Endodermal cell (in vitro differentiated cells): ENCODE data around the gene CCDC80. TPM values are rescaled to one million over a fixed set of nuclear protein-coding genes. Genes with fewer than 3 reads are reported as not detected.
A peak's percentile ranks its signal among the peaks of the same experiment; 100 is the strongest.

Experiments
- DNase-seq: peaks from one replicate; pipeline ENCODE4 v3.0.0-alpha.2; 2017
- H3K27ac ChIP-seq: 2 replicates; pipeline ENCODE4 v1.5.1; 2013; ENCODE audit warnings: mild to moderate bottlenecking, low read depth, low read length, moderate library complexity
- H3K27me3 ChIP-seq: 2 replicates; pipeline ENCODE4 v1.6.1; 2013; ENCODE audit warnings: mild to moderate bottlenecking, low read length, moderate library complexity; ENCODE audit not compliant: insufficient read depth, control insufficient read depth, poor library complexity, severe bottlenecking
- H3K36me3 ChIP-seq: 2 replicates; pipeline ENCODE4 v1.7.0; 2013; ENCODE audit warnings: mild to moderate bottlenecking, low read length, moderate library complexity; ENCODE audit not compliant: control insufficient read depth, insufficient read depth
- H3K4me1 ChIP-seq: one replicate; pipeline ENCODE4 v1.7.0; 2013; ENCODE audit warnings: low read length; ENCODE audit not compliant: control insufficient read depth, insufficient read depth
- H3K4me3 ChIP-seq: 2 replicates; pipeline ENCODE4 v1.5.1; 2013; ENCODE audit warnings: mild to moderate bottlenecking, low read length, moderate library complexity
- H3K9ac ChIP-seq: 2 replicates; pipeline ENCODE4 v1.6.1; 2013; ENCODE audit warnings: mild to moderate bottlenecking, low read length, moderate library complexity; ENCODE audit not compliant: poor library complexity, severe bottlenecking; ENCODE audit errors: extremely low read depth
- H3K9me3 ChIP-seq: 2 replicates; pipeline ENCODE4 v1.6.1; 2013; ENCODE audit warnings: mild to moderate bottlenecking, low read length, moderate library complexity; ENCODE audit not compliant: control insufficient read depth
- H3K27ac Mint-ChIP-seq: 2 replicates; pipeline ENCODE4 v1.8.0; 2020; ENCODE audit warnings: mixed read lengths
- H3K27me3 Mint-ChIP-seq: 2 replicates; pipeline ENCODE4 v1.8.0; 2021; ENCODE audit warnings: mild to moderate bottlenecking, mixed read lengths; ENCODE audit not compliant: insufficient read depth
- H3K36me3 Mint-ChIP-seq: 2 replicates; pipeline ENCODE4 v1.8.0; 2020; ENCODE audit warnings: low read depth, mixed read lengths
- H3K4me1 Mint-ChIP-seq: 2 replicates; pipeline ENCODE4 v1.8.0; 2020; ENCODE audit warnings: mixed read lengths
- H3K4me3 Mint-ChIP-seq: 2 replicates; pipeline ENCODE4 v1.8.0; 2020; ENCODE audit warnings: mild to moderate bottlenecking, moderate library complexity, mixed read lengths
- H3K9me3 Mint-ChIP-seq: 2 replicates; pipeline ENCODE4 v1.8.0; 2020; ENCODE audit warnings: mild to moderate bottlenecking, mixed read lengths
- CTCF ChIP-seq: fragments of 200-600 bp; sonication (generic); conservative IDR thresholded peaks from 2 replicates; pipeline ENCODE4 v1.5.0; 2021; ENCODE audit warnings: antibody characterized with exemption, mild to moderate bottlenecking
- WGBS, 2 experiments: methylation state at CpG; one replicate each; pipeline versions ENCODE4 v1.1.5 to v1.1.7; 2013; ENCODE audit warnings: missing lambda C conversion rate in 2 of 2, mixed read lengths in 1 of 2; ENCODE audit not compliant: insufficient coverage in 1 of 2, insufficient read length in 1 of 2; 5-methylcytosine and 5-hydroxymethylcytosine counted together
- total RNA-seq, 2 donors: library from RNA; stranded (reverse); fragmentation: NEBNext Ultra II Directional in 1 of 2; extraction: Animal tissue kit (Norgen Biotek cat#: 25700) in 1 of 2; gene quantifications; 2 replicates in 1 of 2; 3 replicates in 1 of 2; pipeline ENCODE4 v1.2.1, GENCODE V29; 2021

CCDC80 gene
- total RNA-seq, 2 donors from 2014 or later: 4.6 to 31.5 TPM

GRCh38 chr3:112611752-112612515, 29.0 kb downstream of the CCDC80 start:
- peaks cover 8% of the 10 kb centered on the region for H3K4me1 Mint-ChIP-seq
- DNase-seq: no peak
- H3K9ac ChIP-seq: no peak overlapping the region

DNA sequence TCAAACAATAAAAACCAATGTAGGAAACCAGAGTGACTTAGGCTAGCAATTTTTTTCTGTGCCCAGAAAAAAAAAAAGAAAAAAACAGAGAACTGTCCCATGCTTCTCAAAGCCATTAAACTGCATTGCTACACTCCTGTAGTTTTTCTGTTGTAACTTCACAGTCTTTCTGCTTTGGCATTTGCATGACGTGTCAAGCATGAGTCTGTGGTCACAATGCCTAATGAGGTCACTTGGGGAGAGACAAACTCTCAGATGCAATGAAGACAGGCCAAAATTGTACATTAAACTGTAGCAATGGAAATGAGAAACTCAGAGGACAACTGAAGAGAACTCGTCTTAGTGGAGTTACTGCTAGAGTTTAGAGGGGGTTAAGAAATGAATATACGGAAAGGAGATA, 30.8 kb downstream of the CCDC80 start:
- H3K9me3 Mint-ChIP-seq: no peaks in the 10 kb centered on the region
- Histone ChIP-seq H3K4me3 (no peak overlapping the region), H3K27me3 (no peaks in the 10 kb centered on the region), H3K27ac (peak overlapping the region; percentile 30), H3K36me3 (no peaks in the 10 kb centered on the region), H3K4me1 (no peaks in the 10 kb centered on the region), H3K9ac (no peak overlapping the region), H3K9me3 (no peaks in the 10 kb centered on the region)
- H3K27ac Mint-ChIP-seq: no peak overlapping the region
- TF ChIP-seq CTCF: no peak
- H3K4me3 Mint-ChIP-seq: no peak overlapping the region
- peaks cover 2% of the 10 kb centered on the region for H3K4me1 Mint-ChIP-seq
- 88 to 90% methylated on average over 3 of the region's 3 CpGs for WGBS, 2 experiments
- H3K36me3 Mint-ChIP-seq: no peaks in the 10 kb centered on the region
- no peaks in the 10 kb centered on the region for H3K27me3 Mint-ChIP-seq
- DNase-seq: no peak

More at GRCh38 chr3:112611752-112612515, 29.0 kb downstream of the CCDC80 start:
- no peak for TF ChIP-seq CTCF
- H3K27ac Mint-ChIP-seq: no peak overlapping the region
- H3K9me3 Mint-ChIP-seq: no peaks in the 10 kb centered on the region
- Histone ChIP-seq H3K36me3 (no peaks in the 10 kb centered on the region), H3K27me3 (no peaks in the 10 kb centered on the region), H3K9me3 (no peaks in the 10 kb centered on the region), H3K4me3 (no peak overlapping the region), H3K4me1 (no peaks in the 10 kb centered on the region), H3K27ac (no peak overlapping the region)
- no peaks in the 10 kb centered on the region for H3K36me3 Mint-ChIP-seq
- no peak overlapping the region for H3K4me3 Mint-ChIP-seq
- no peaks in the 10 kb centered on the region for H3K27me3 Mint-ChIP-seq
- 91 to 100% methylated on average over 2 to 3 of the region's 5 CpGs for WGBS, 2 experiments

GRCh38 chr3:112607863-112608262, 33.1 kb downstream of the CCDC80 start:
- Histone ChIP-seq H3K9me3 (no peaks in the 10 kb centered on the region), H3K36me3 (no peaks in the 10 kb centered on the region), H3K4me1 (no peaks in the 10 kb centered on the region), H3K4me3 (no peak overlapping the region), H3K27ac (peak overlapping the region; percentile 77), H3K9ac (no peak overlapping the region), H3K27me3 (no peaks in the 10 kb centered on the region)
- no peak for TF ChIP-seq CTCF
- no peak for DNase-seq
- Mint-ChIP-seq H3K27ac (no peak overlapping the region), H3K27me3 (no peaks in the 10 kb centered on the region), H3K36me3 (no peaks in the 10 kb centered on the region), H3K4me1 (peaks cover 2% of the 10 kb centered on the region), H3K9me3 (no peaks in the 10 kb centered on the region), H3K4me3 (no peak overlapping the region)
